Naive thymus-derived CD4-positive, alpha-beta T cell (primary cell): ENCODE measurements around the gene INO80C. TPM values are rescaled to one million over a fixed set of nuclear protein-coding genes. Genes with fewer than 3 reads are reported as not detected.

ENCODE experiments used
- ATAC-seq: fragments of 150-1000 bp; cut with Tn5 transposase; 2 replicates; pipeline ENCODE4 v1.10.0; 2021; ENCODE audit warnings: mild to moderate bottlenecking, moderate library complexity
- CTCF ChIA-PET: fragments of 350-600 bp; sonication (Branson Sonifier 250); formaldehyde crosslinking; loops from one replicate; lab custom pipeline; 2021; ENCODE audit warnings: antibody characterized with exemption; lab: Charles Lee
- POLR2A ChIA-PET: fragments of 350-600 bp; sonication (Branson Sonifier 250); formaldehyde crosslinking; loops from one replicate; lab custom pipeline; 2021; ENCODE audit warnings: antibody characterized with exemption, inconsistent platforms; lab: Charles Lee
- DNase-seq, 9 donors: peaks; one replicate each; pipeline versions ENCODE4 v3.0.0 to v3.0.0-alpha.2; 2020 to 2022; ENCODE audit warnings: mixed read lengths in 1 of 9
- H3K27ac ChIP-seq: one replicate; pipeline ENCODE4 v1.7.0; 2013; ENCODE audit warnings: mild to moderate bottlenecking, low read depth, low read length, moderate library complexity
- H3K27me3 ChIP-seq, 2 donors: one replicate each; pipeline ENCODE4 v1.7.0; 2013; ENCODE audit warnings: low read length in 2 of 2, mild to moderate bottlenecking in 2 of 2, moderate library complexity in 2 of 2; ENCODE audit not compliant: control insufficient read depth in 2 of 2, insufficient read depth in 2 of 2
- H3K36me3 ChIP-seq, 3 experiments: 1 replicate in 2 of 3; 2 replicates in 1 of 3; pipeline ENCODE4 v1.7.0; 2013; ENCODE audit warnings: low read length in 3 of 3, mild to moderate bottlenecking in 3 of 3, moderate library complexity in 1 of 3; ENCODE audit not compliant: insufficient read depth in 3 of 3, control insufficient read depth in 2 of 3
- H3K4me1 ChIP-seq, 2 donors: one replicate each; pipeline ENCODE4 v1.7.0; 2013; ENCODE audit warnings: low read length in 2 of 2, mild to moderate bottlenecking in 2 of 2, moderate library complexity in 1 of 2; ENCODE audit not compliant: control insufficient read depth in 2 of 2, insufficient read depth in 2 of 2
- H3K4me3 ChIP-seq: 2 replicates; pipeline ENCODE4 v1.7.0; 2013; ENCODE audit warnings: mild to moderate bottlenecking, low read length
- H3K9me3 ChIP-seq, 3 experiments: 1 replicate in 2 of 3; 2 replicates in 1 of 3; pipeline ENCODE4 v1.7.0; 2013; ENCODE audit warnings: low read length in 3 of 3; ENCODE audit not compliant: control insufficient read depth in 2 of 3
- H3K27ac Mint-ChIP-seq, 9 donors: one replicate each; pipeline ENCODE4 v1.8.0; 2020 to 2022; ENCODE audit warnings: mixed read lengths in 9 of 9, mild to moderate bottlenecking in 8 of 9, moderate library complexity in 5 of 9, inconsistent platforms in 2 of 9
- H3K27me3 Mint-ChIP-seq, 5 donors: one replicate each; pipeline ENCODE4 v1.8.0; 2021 to 2022; ENCODE audit warnings: mixed read lengths in 5 of 5, mild to moderate bottlenecking in 1 of 5
- H3K36me3 Mint-ChIP-seq, 5 donors: one replicate each; pipeline ENCODE4 v1.8.0; 2020 to 2022; ENCODE audit warnings: mixed read lengths in 5 of 5, mild to moderate bottlenecking in 3 of 5, inconsistent platforms in 1 of 5
- H3K4me1 Mint-ChIP-seq, 7 donors: one replicate each; pipeline ENCODE4 v1.8.0; 2020 to 2022; ENCODE audit warnings: mixed read lengths in 7 of 7, mild to moderate bottlenecking in 3 of 7, inconsistent platforms in 1 of 7
- H3K4me3 Mint-ChIP-seq, 10 donors: one replicate each; pipeline ENCODE4 v1.8.0; 2020 to 2022; ENCODE audit warnings: mild to moderate bottlenecking in 10 of 10, mixed read lengths in 10 of 10, moderate library complexity in 6 of 10, inconsistent platforms in 2 of 10
- H3K9me3 Mint-ChIP-seq, 11 donors: one replicate each; pipeline ENCODE4 v1.8.0; 2020 to 2022; ENCODE audit warnings: mixed read lengths in 11 of 11, mild to moderate bottlenecking in 4 of 11, inconsistent platforms in 1 of 11, moderate library complexity in 1 of 11
- intact Hi-C, 2 donors: fragments of 100-400 bp; cut with micrococcal nuclease; formaldehyde crosslinking; loops; one replicate each; pipeline ENCODE4 v1.15.1; 2023
- polyA plus RNA-seq, 2 donors: library from polyadenylated mRNA; unstranded; fragments of 300-500 nt; fragmentation: Illumina TruSeq; gene quantifications; one replicate each; pipeline ENCODE4 v1.2.3, GENCODE V29; 2021
- total RNA-seq, 6 experiments: library from RNA in 5 of 6; stranded (reverse) in 5 of 6; gene quantifications; 1 replicate in 5 of 6; 2 replicates in 1 of 6; pipeline ENCODE4 v1.2.3 and lab custom pipeline; 2021 to 2026

The INO80C gene
- total and polyA plus RNA-seq, 7 experiments from 2014 or later, result 20.2 to 26.8 (median 25.7) TPM

- Mint-ChIP-seq H3K4me1 (peaks cover 0 to 12% (median 0%) of the 10 kb centered on the region in 7 donors), H3K36me3 (peaks cover 0 to 1% (median 0%) of the 10 kb centered on the region in 5 donors), H3K9me3 (no peaks in the 10 kb centered on the region), H3K27me3 (no peaks in the 10 kb centered on the region), H3K4me3 (no peak overlapping the region), H3K27ac (no peak overlapping the region)
- intact Hi-C loops, result no loop called here
- Histone ChIP-seq H3K4me1 (no peaks in the 10 kb centered on the region), H3K4me3 (no peak overlapping the region), H3K27ac (no peak overlapping the region), H3K36me3 (no peaks in the 10 kb centered on the region), H3K9me3 (no peaks in the 10 kb centered on the region), H3K27me3 (no peaks in the 10 kb centered on the region)
- DNase-seq (no peak), ATAC-seq (no peak)
- POLR2A ChIA-PET, result no interaction called here
- CTCF ChIA-PET, result no interaction called here
Measured at GRCh38 chr18:35460736-35461161, 37.0 kb downstream of the INO80C start.

- no peaks in the 10 kb centered on the region for H3K36me3 Mint-ChIP-seq
- H3K27me3 Mint-ChIP-seq, result no peaks in the 10 kb centered on the region
- no peaks in the 10 kb centered on the region for H3K36me3 ChIP-seq
- DNase-seq (no peak), ATAC-seq (no peak)
- H3K9me3 ChIP-seq, result no peaks in the 10 kb centered on the region
- H3K27ac Mint-ChIP-seq, result no peak overlapping the region
- H3K27me3 ChIP-seq, result no peaks in the 10 kb centered on the region
- intact Hi-C loops, result no loop called here
- peaks cover 0 to 12% (median 0%) of the 10 kb centered on the region in 7 donors for H3K4me1 Mint-ChIP-seq
- ChIA-PET POLR2A (no interaction called here), CTCF (no interaction called here)
- H3K27ac ChIP-seq, result no peak overlapping the region
- no peak overlapping the region for H3K4me3 Mint-ChIP-seq
- H3K9me3 Mint-ChIP-seq, result no peaks in the 10 kb centered on the region
- no peaks in the 10 kb centered on the region for H3K4me1 ChIP-seq
- H3K4me3 ChIP-seq, result no peak overlapping the region
Measured at GRCh38 chr18:35459997-35460396, 37.8 kb downstream of the INO80C start.

- intact Hi-C loops, result no loop called here
- POLR2A ChIA-PET, result no interaction called here
- Histone ChIP-seq H3K27me3 (no peaks in the 10 kb centered on the region), H3K9me3 (no peaks in the 10 kb centered on the region), H3K36me3 (no peaks in the 10 kb centered on the region), H3K4me1 (no peaks in the 10 kb centered on the region), H3K27ac (no peak overlapping the region), H3K4me3 (no peak overlapping the region)
- ATAC-seq (no peak), DNase-seq (no peak)
- Mint-ChIP-seq H3K27ac (no peak overlapping the region), H3K9me3 (no peaks in the 10 kb centered on the region), H3K4me1 (peaks cover 0 to 12% (median 0%) of the 10 kb centered on the region in 7 donors), H3K36me3 (no peaks in the 10 kb centered on the region), H3K4me3 (no peak overlapping the region), H3K27me3 (no peaks in the 10 kb centered on the region)
- CTCF ChIA-PET, result no interaction called here
Measured at GRCh38 chr18:35458677-35459441, 38.9 kb downstream of the INO80C start.

GRCh38 chr18:35458271-35458670 lies 39.5 kb downstream of the INO80C start:
- ATAC-seq, result no peak
- Histone ChIP-seq H3K4me1 (no peaks in the 10 kb centered on the region), H3K36me3 (no peaks in the 10 kb centered on the region), H3K9me3 (no peaks in the 10 kb centered on the region), H3K27ac (no peak overlapping the region), H3K27me3 (no peaks in the 10 kb centered on the region), H3K4me3 (no peak overlapping the region)
- Mint-ChIP-seq H3K9me3 (no peaks in the 10 kb centered on the region), H3K27ac (no peak overlapping the region), H3K36me3 (no peaks in the 10 kb centered on the region), H3K27me3 (no peaks in the 10 kb centered on the region), H3K4me3 (no peak overlapping the region), H3K4me1 (peaks cover 0 to 12% (median 0%) of the 10 kb centered on the region in 7 donors)
- DNase-seq, result no peak
- intact Hi-C loops, result no loop called here
- ChIA-PET CTCF (no interaction called here), POLR2A (no interaction called here)

GRCh38 chr18:35457140-35457704 lies 40.5 kb downstream of the INO80C start:
- no peaks in the 10 kb centered on the region for H3K36me3 ChIP-seq
- no peak for DNase-seq
- intact Hi-C loops, result no loop called here

GRCh38 chr18:35455926-35456763 lies 41.6 kb downstream of the INO80C start:
- no peak overlapping the region for H3K4me3 Mint-ChIP-seq
- peaks cover 0 to 2% (median 0%) of the 10 kb centered on the region in 5 donors for H3K27me3 Mint-ChIP-seq
- H3K36me3 ChIP-seq, result no peaks in the 10 kb centered on the region
- H3K27ac ChIP-seq, result no peak overlapping the region
- H3K4me1 Mint-ChIP-seq, result peaks cover 0 to 9% (median 0%) of the 10 kb centered on the region in 7 donors
- peaks cover 0 to 7% (median 0%) of the 10 kb centered on the region in 11 donors for H3K9me3 Mint-ChIP-seq
- peaks cover 0 to 2% of the 10 kb centered on the region in 2 donors for H3K27me3 ChIP-seq
- no peak overlapping the region for H3K4me3 ChIP-seq
- H3K36me3 Mint-ChIP-seq, result peaks cover 0 to 3% (median 0%) of the 10 kb centered on the region in 5 donors
- ChIA-PET CTCF (no interaction called here), POLR2A (interaction anchor here (0.7 kb wide), 1 partner anchor 220 kb away, joined by 4 read pairs; no protein-coding TSS in a partner anchor)
- no peak for ATAC-seq
- intact Hi-C loops, result no loop called here
- peak overlapping the region in 1 of 9 donors; percentile 61 for H3K27ac Mint-ChIP-seq
- H3K4me1 ChIP-seq, result no peaks in the 10 kb centered on the region
- no peak for DNase-seq
- H3K9me3 ChIP-seq, result no peaks in the 10 kb centered on the region

More at GRCh38 chr18:35457140-35457704, 40.5 kb downstream of the INO80C start:
- H3K9me3 ChIP-seq, result no peaks in the 10 kb centered on the region
- H3K27me3 ChIP-seq, result no peaks in the 10 kb centered on the region
- H3K4me3 ChIP-seq, result no peak overlapping the region
- POLR2A ChIA-PET, result no interaction called here
- no peaks in the 10 kb centered on the region for H3K27me3 Mint-ChIP-seq
- no peaks in the 10 kb centered on the region for H3K9me3 Mint-ChIP-seq
- CTCF ChIA-PET, result no interaction called here
- H3K4me3 Mint-ChIP-seq, result no peak overlapping the region
- peaks cover 0 to 9% (median 0%) of the 10 kb centered on the region in 7 donors for H3K4me1 Mint-ChIP-seq
- no peak overlapping the region for H3K27ac Mint-ChIP-seq
- ATAC-seq, result no peak
- H3K4me1 ChIP-seq, result no peaks in the 10 kb centered on the region
- H3K27ac ChIP-seq, result no peak overlapping the region
- H3K36me3 Mint-ChIP-seq, result no peaks in the 10 kb centered on the region
